ENCODE results near the gene KRABD2.
"Not testable (repeated sequence)": the region's sequence is repeated elsewhere in the genome, so short reads cannot be mapped to it uniquely, and the experiment has no call there.

Gene KRABD2

GRCh38 chr17:8376271-8377067 lies at the start of gene KRABD2:
Gene KRABD2, minus strand, starts transcription at chr17:8376704.
- no peak for DNase-seq

GRCh38 chr17:8421571-8421970 lies 45.1 kb upstream of the KRABD2 start:
- no peak for DNase-seq

- DNase-seq: no peak
These were observed 43.8 kb upstream of the KRABD2 start for GRCh38 chr17:8420041-8420934.

GRCh38 chr17:8419305-8419704 lies 42.8 kb upstream of the KRABD2 start:
- no peak for DNase-seq

- DNase-seq: no peak
These were observed 42.0 kb upstream of the KRABD2 start for GRCh38 chr17:8418471-8418870.

- DNase-seq: no peak
These were observed 41.3 kb upstream of the KRABD2 start for GRCh38 chr17:8417806-8418205.

GRCh38 chr17:8413938-8414337 lies 37.4 kb upstream of the KRABD2 start:
- no peak for DNase-seq

- no peak for DNase-seq
These were observed 36.8 kb upstream of the KRABD2 start for GRCh38 chr17:8413328-8413727.

- no peak for DNase-seq
These were observed 35.6 kb upstream of the KRABD2 start for GRCh38 chr17:8412089-8412488.

- DNase-seq: no peak
These were observed 34.4 kb upstream of the KRABD2 start for GRCh38 chr17:8410883-8411238.

GRCh38 chr17:8409966-8410882 lies 33.7 kb upstream of the KRABD2 start:
- peak; percentile 34 for DNase-seq

- DNase-seq: no peak
These were observed 31.9 kb upstream of the KRABD2 start for GRCh38 chr17:8408371-8408770.

GRCh38 chr17:8406174-8406573 lies 29.7 kb upstream of the KRABD2 start:
- no peak for DNase-seq

- no peak for DNase-seq
These were observed 29.1 kb upstream of the KRABD2 start for GRCh38 chr17:8405499-8406016.

- no peak for DNase-seq
These were observed 26.5 kb upstream of the KRABD2 start for GRCh38 chr17:8402921-8403536.

- no peak for DNase-seq
These were observed 24.6 kb upstream of the KRABD2 start for GRCh38 chr17:8401107-8401506.

- no peak for DNase-seq
These were observed 22.5 kb upstream of the KRABD2 start for GRCh38 chr17:8398980-8399379.

GRCh38 chr17:8397636-8398035 lies 21.1 kb upstream of the KRABD2 start, which contains the start of gene RNF222:
Gene RNF222, minus strand, starts transcription at chr17:8397827. Its CDS starts 4,366 bp downstream, at chr17:8393461.
- DNase-seq: no peak

- not testable (repeated sequence) for DNase-seq
These were observed 18.0 kb upstream of the KRABD2 start for GRCh38 chr17:8394497-8394896.

- no peak for DNase-seq
These were observed 17.1 kb upstream of the KRABD2 start for GRCh38 chr17:8393470-8394231.

Measured in NCI-H187 treated with DMSO at 0.1 percent for 48 hours (cell line).